ENCODE data around the gene ADAMTS19.

DNA sequence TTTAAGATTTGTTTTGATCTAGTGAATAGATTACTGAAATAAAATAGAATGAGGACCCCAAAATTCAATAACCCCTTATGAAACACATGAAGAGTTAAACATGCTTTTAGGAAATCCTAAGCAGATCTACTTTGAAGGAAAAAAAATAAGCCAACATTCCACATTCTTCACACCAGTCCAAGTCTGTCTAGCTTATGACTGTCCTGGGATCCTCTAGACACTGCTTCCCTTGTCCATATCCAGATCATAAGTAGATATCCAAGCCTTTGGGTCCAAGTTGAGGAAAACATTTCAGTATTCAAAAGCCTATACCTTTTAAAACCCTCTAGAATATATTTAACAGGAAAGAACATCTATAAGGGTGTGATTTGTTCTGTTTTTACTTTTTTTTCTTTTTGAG is 228.9 kb downstream of the ADAMTS19 start:
- TF ChIP-seq PPARA (CRISPR knock-in tag; IDR thresholded peaks at IDR 0.05; ENCODE audit: borderline replicate concordance) = no peak
- TF ChIP-seq ZFP30 (CRISPR knock-in tag; IDR thresholded peaks at IDR 0.05) = no peak
- TF ChIP-seq ISL1 (CRISPR knock-in tag; IDR thresholded peaks at IDR 0.05) = no peak
- TF ChIP-seq GLIS3 (CRISPR knock-in tag; IDR thresholded peaks at IDR 0.05) = no peak
- TF ChIP-seq CSDC2 (CRISPR knock-in tag; IDR thresholded peaks at IDR 0.05) = no peak
- TF ChIP-seq, protein P1, sequence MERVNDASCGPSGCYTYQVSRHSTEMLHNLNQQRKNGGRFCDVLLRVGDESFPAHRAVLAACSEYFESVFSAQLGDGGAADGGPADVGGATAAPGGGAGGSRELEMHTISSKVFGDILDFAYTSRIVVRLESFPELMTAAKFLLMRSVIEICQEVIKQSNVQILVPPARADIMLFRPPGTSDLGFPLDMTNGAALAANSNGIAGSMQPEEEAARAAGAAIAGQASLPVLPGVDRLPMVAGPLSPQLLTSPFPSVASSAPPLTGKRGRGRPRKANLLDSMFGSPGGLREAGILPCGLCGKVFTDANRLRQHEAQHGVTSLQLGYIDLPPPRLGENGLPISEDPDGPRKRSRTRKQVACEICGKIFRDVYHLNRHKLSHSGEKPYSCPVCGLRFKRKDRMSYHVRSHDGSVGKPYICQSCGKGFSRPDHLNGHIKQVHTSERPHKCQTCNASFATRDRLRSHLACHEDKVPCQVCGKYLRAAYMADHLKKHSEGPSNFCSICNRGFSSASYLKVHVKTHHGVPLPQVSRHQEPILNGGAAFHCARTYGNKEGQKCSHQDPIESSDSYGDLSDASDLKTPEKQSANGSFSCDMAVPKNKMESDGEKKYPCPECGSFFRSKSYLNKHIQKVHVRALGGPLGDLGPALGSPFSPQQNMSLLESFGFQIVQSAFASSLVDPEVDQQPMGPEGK (CRISPR knock-in tag; IDR thresholded peaks at IDR 0.05; ENCODE audit: borderline replicate concordance) = no peak
- TF ChIP-seq ZNF70 (CRISPR knock-in tag; IDR thresholded peaks at IDR 0.05) = no peak
- no peak for TF ChIP-seq ZNF565 (CRISPR knock-in tag; conservative IDR thresholded peaks at IDR 0.05; ENCODE audit: low read depth)
- TF ChIP-seq ZFP3 (CRISPR knock-in tag; IDR thresholded peaks at IDR 0.05) = no peak
- TF ChIP-seq, protein P2, sequence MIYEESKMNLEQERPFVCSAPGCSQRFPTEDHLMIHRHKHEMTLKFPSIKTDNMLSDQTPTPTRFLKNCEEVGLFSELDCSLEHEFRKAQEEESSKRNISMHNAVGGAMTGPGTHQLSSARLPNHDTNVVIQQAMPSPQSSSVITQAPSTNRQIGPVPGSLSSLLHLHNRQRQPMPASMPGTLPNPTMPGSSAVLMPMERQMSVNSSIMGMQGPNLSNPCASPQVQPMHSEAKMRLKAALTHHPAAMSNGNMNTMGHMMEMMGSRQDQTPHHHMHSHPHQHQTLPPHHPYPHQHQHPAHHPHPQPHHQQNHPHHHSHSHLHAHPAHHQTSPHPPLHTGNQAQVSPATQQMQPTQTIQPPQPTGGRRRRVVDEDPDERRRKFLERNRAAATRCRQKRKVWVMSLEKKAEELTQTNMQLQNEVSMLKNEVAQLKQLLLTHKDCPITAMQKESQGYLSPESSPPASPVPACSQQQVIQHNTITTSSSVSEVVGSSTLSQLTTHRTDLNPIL (CRISPR knock-in tag; IDR thresholded peaks at IDR 0.05; ENCODE audit: low read depth) = no peak

All from SK-N-SH treated with all-trans-retinoic acid at 6 μM for 48 hours (cell line).